Measurements from ENCODE around the gene SIVA1. TPM values are rescaled to one million over a fixed set of nuclear protein-coding genes. Genes with fewer than 3 reads are reported as not detected.

Gene SIVA1
- total and polyA plus RNA-seq, 2 of the 4 experiments (the other 2 are of a cell fraction): 166 to 184 TPM

- ChIA-PET POLR2A (ENCODE audit: unreplicated experiment) (no interaction called here), CTCF (interaction anchor here (1.1 kb wide), 1 partner anchor 59 kb away, joined by 3 read pairs; no protein-coding TSS in a partner anchor)
- no peak for ATAC-seq (ENCODE audit: low read depth)
- Histone ChIP-seq H2AK9ac (replicated peaks; ENCODE audit: low read depth, low read length, poor library complexity) (no peak overlapping the region), H3K79me1 (ENCODE audit: low read depth in 1 of 2, low read length in 2 of 2) (peaks cover 0 to 6% of the 10 kb centered on the region in 2 experiments; a peak in 1 of 4 replicates), H3K9me3 (ENCODE audit: control insufficient read depth, insufficient read depth, low read length) (no peaks in the 10 kb centered on the region; the same call in 1 of the 2 replicates), H3K4me3 (ENCODE audit: insufficient read depth, low read depth, low read length) (no peak overlapping the region), H3K18ac (ENCODE audit: low read depth, low read length) (no peak overlapping the region), H3K23ac (ENCODE audit: low read depth, low read length) (no peak overlapping the region), H3K9ac (ENCODE audit: low read depth, low read length) (no peak overlapping the region), H2AK5ac (ENCODE audit: low read depth, low read length) (no peak overlapping the region), H3K4me1 (ENCODE audit: control insufficient read depth, insufficient read depth, low read length) (peaks cover 5% of the 10 kb centered on the region), H3K9me1 (ENCODE audit: insufficient read depth, low read length) (no peaks in the 10 kb centered on the region), H3K56ac (ENCODE audit: extremely low read depth, insufficient read depth, low read length) (no peak overlapping the region), H4K91ac (ENCODE audit: insufficient read depth, low read depth, low read length) (no peak overlapping the region), H4K8ac (ENCODE audit: low read depth in 2 of 2, low read length in 2 of 2) (no peak overlapping the region), H2AFZ (replicated peaks; ENCODE audit: low read length, poor library complexity) (no peak overlapping the region), H3K4me2 (ENCODE audit: low read depth, low read length) (no peak overlapping the region), H4K20me1 (ENCODE audit: insufficient read depth, low read length) (peaks cover 12% of the 10 kb centered on the region), H2BK120ac (ENCODE audit: low read depth, low read length) (no peak overlapping the region), H3K27me3 (ENCODE audit: control insufficient read depth, insufficient read depth, low read length) (no peaks in the 10 kb centered on the region), H3K4ac (ENCODE audit: low read depth, low read length) (no peak overlapping the region), H2BK5ac (ENCODE audit: low read depth, low read length, poor library complexity, severe bottlenecking) (no peak overlapping the region), H3K36me3 (ENCODE audit: control insufficient read depth, insufficient read depth, low read length) (peaks cover 19% of the 10 kb centered on the region), H3K14ac (replicated peaks; ENCODE audit: low read depth, low read length) (no peak overlapping the region), H2BK20ac (ENCODE audit: low read depth, low read length) (no peak overlapping the region), H3K27ac (ENCODE audit: insufficient read depth, low read length) (no peak overlapping the region), H4K5ac (ENCODE audit: low read depth, low read length) (no peak overlapping the region), H2BK15ac (ENCODE audit: low read depth, low read length) (no peak overlapping the region)
- intact Hi-C loops (cut with micrococcal nuclease) (no loop called here), dilution Hi-C loops (cut with HindIII; ENCODE audit: low sequenced_read_pairs, unreplicated experiment) (no loop called here), in situ Hi-C loops (cut with MboI; ENCODE audit: low sequenced_read_pairs) (loop anchor here (5.0 kb wide), 1 partner anchor 55 kb away; no protein-coding TSS in a partner anchor)
- no peak for DNase-seq
- TF ChIP-seq CEBPB (IDR thresholded peaks at IDR 0.05; ENCODE audit: low read depth, low read length) (no peak), MAFK (IDR thresholded peaks at IDR 0.05; ENCODE audit: low read depth, low read length) (peak; percentile 90)
- WGBS, 2 experiments (ENCODE audit: extremely low coverage in 2 of 2, insufficient read length in 1 of 2): 87% methylated on average over 5 of the region's 15 CpGs; no CpG with 5 or more reads in 1 of the 2 experiments
- no TSS peak for BruUV-seq (replicated peaks)
Measured at GRCh38 chr14:104766863-104767633, 14.1 kb downstream of the SIVA1 start.
